Stimulated activated CD4-positive, alpha-beta T cell treated with anti-CD3 and anti-CD28 coated beads, Interleukin-4, amount 100 ng/mL, for 4 hours (primary cell): ENCODE data around the gene TGFBRAP1.

Source experiments
- DNase-seq, 2 experiments: peaks; one replicate each; pipeline ENCODE4 v3.0.0-alpha.2; 2020

The TGFBRAP1 gene

GRCh38 chr2:105329561-105330495 is at the start of gene TGFBRAP1:
TGFBRAP1 (minus strand) TSS chr2:105329735; CDS start chr2:105308301, 21,434 bp downstream.
- peak; percentile 45 to 56 for DNase-seq

- no peak for DNase-seq
These were observed 49.4 kb upstream of the TGFBRAP1 start for GRCh38 chr2:105378921-105379383.

- DNase-seq = no peak
These were observed 48.8 kb upstream of the TGFBRAP1 start for GRCh38 chr2:105378276-105378840.

- DNase-seq = no peak
These were observed 48.3 kb upstream of the TGFBRAP1 start for GRCh38 chr2:105377871-105378270.

- DNase-seq = no peak
These were observed 47.3 kb upstream of the TGFBRAP1 start for GRCh38 chr2:105376789-105377240.

- DNase-seq = no peak
These were observed 46.5 kb upstream of the TGFBRAP1 start for GRCh38 chr2:105376010-105376409.

- DNase-seq = no peak
These were observed 45.5 kb upstream of the TGFBRAP1 start for GRCh38 chr2:105375001-105375561.

GRCh38 chr2:105373895-105374401 is 44.4 kb upstream of the TGFBRAP1 start:
- DNase-seq = no peak

GRCh38 chr2:105373344-105373781 is 43.8 kb upstream of the TGFBRAP1 start:
- DNase-seq = no peak

GRCh38 chr2:105371810-105372209 is 42.3 kb upstream of the TGFBRAP1 start:
- no peak for DNase-seq

GRCh38 chr2:105371156-105371555 is 41.6 kb upstream of the TGFBRAP1 start:
- DNase-seq = no peak

GRCh38 chr2:105369777-105370690 is 40.5 kb upstream of the TGFBRAP1 start:
- peak; percentile 81 to 82 for DNase-seq

- DNase-seq = no peak
These were observed 39.3 kb upstream of the TGFBRAP1 start for GRCh38 chr2:105368759-105369408.

GRCh38 chr2:105365206-105365605 is 35.7 kb upstream of the TGFBRAP1 start:
- no peak for DNase-seq

GRCh38 chr2:105364436-105365139 is 35.1 kb upstream of the TGFBRAP1 start:
- no peak for DNase-seq

- DNase-seq = no peak
These were observed 33.5 kb upstream of the TGFBRAP1 start for GRCh38 chr2:105362862-105363591.

GRCh38 chr2:105361102-105361889 is 31.8 kb upstream of the TGFBRAP1 start:
- peak; percentile 15 to 24 for DNase-seq

- no peak for DNase-seq
These were observed 29.1 kb upstream of the TGFBRAP1 start for GRCh38 chr2:105358593-105358992.

- DNase-seq = no peak
These were observed 27.6 kb upstream of the TGFBRAP1 start for GRCh38 chr2:105357122-105357521.
